NCI-H2196 (cell line): ENCODE data around the gene SHH.

Experiments used
- DNase-seq: peaks from one replicate; lab custom pipeline; 2025; ENCODE audit not compliant: unreplicated experiment; lab: John Stamatoyannopoulos, UW

SHH gene

GRCh38 chr7:155792999-155793560 lies 19.2 kb downstream of the SHH start:
- DNase-seq: no peak

- no peak for DNase-seq
Measured at GRCh38 chr7:155792315-155792960, 19.8 kb downstream of the SHH start.

DNA sequence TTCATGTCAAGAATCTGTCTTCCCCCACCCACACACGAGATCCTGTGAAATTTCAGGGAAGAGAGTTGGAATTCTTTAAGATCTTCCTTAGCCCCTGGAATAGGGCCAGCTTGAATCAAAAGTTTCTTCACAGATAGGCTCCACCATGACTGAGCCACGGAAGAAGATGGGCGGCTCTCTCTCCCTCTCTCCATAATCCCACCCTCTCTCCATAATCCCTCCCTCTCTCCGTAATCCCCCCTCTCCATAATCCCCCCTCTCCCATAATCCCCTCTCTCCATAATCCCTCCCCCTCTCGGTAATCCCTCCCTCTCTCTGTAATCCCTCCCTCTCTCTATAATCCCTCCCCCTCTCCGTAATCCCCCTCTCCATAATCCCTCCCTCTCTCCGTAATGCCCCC lies 20.4 kb downstream of the SHH start:
- DNase-seq: no peak

GRCh38 chr7:155791214-155791737 lies 21.0 kb downstream of the SHH start:
- DNase-seq: no peak

DNA sequence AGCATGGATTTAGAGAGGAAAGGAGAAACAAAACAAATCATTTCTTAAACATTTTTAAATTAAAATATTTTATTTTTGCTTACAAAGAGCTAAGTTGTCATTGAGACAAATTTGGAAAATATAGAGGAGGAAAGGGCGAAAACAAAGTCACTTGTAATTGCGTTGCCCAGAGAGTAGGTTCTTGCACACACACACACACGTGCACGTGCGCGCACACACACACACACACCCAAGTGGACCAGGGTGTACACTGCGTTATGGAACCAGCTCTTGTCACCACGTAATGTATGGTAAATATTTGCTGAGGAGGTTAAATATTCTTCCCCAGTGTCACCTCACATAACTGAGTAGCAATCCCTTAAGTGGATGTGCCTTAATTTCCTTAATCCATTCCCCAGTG lies 21.6 kb downstream of the SHH start:
- DNase-seq: no peak

DNA sequence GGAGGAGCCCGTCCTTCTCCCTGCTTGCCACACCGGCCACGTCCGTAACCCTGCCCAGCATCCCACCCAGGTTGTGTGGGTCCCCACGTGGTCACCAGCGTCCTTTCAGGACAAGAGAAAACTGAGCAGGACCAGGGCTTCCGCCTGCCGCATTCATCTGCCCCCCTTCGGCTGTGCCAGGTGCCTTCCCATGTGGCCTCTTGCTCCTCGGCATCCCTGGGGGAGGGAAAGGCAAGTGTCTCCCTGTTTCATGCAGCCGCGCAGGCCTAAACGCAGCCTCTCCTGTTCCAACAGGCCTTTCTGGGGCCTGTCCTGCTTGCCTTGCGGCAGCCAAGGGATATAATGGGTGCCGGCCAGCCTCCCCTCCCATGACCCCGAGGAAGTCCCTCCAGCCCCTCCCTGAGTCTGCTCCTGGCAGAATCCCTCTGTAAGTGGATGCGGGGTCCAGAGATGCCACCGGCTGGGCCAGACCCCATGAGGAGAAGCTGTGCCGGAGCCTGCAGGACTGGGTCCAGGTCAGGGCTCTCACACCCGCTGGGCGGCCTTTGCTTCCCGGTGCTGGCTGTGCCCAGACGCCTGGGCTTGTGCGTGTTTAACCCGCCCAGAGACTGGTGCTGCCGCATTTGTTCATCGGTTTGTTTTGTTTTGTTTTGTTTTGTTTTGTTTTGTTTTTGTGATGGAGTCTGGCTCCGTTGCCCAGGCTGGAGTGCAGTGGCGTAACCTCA lies 23.1 kb downstream of the SHH start:
- no peak for DNase-seq

GRCh38 chr7:155788616-155789000 lies 23.7 kb downstream of the SHH start:
- no peak for DNase-seq

DNA sequence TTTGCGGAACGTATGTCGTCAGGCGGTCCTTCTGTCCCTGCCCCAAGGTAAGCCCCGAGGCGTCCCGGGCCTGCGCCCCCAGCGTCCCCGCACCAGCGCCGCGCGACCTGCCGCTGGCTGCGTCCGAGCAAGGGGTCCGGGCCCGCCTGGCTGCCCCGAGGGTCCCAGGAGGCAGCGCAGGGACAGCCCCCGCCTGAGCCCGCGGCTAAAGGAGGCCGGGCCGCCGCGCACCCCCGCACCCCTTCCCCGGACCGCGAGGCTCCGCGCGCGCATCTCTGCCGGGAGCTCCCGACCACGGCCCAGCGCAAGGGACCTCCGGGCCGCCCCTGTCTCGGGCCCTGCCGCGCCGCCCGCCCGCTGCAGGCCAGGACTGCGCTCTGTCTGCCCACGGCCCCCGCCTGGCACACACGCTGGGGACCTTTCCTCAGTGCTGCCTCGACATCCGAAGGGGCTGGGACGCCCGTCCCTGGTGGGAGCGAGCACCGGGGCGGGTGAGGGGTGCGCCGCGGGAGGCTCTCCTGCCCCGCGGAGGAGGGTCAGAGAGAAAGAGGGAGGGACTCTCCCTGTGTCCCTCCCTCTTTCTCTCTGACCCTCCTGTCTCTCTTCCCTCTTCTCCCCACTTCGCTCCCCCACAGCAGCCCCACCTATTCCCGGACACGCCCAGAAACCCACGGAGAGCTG lies 25.0 kb downstream of the SHH start:
- no peak for DNase-seq

GRCh38 chr7:155786491-155786890 lies 25.8 kb downstream of the SHH start:
- DNase-seq: no peak

DNA sequence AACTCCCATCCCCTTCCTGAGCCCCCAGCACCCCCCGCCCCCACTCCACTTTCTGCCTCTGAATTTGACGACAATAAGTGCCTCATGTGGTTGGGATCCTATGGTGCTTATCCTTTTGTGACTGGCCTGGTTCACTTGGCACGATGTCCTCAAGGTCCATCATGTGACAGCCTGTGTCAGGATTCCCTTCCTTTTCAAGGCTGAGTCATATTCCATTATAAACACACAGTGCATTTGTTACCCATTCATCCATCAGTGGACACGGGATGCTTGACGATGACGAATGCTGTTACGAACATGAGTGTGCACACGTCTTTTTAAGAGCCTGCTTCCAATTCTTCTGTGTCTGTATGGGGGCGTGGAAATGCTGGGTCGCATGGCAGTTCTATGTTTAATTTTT lies 26.7 kb downstream of the SHH start:
- DNase-seq: no peak

GRCh38 chr7:155782466-155782865 lies 29.8 kb downstream of the SHH start:
- no peak for DNase-seq

DNA sequence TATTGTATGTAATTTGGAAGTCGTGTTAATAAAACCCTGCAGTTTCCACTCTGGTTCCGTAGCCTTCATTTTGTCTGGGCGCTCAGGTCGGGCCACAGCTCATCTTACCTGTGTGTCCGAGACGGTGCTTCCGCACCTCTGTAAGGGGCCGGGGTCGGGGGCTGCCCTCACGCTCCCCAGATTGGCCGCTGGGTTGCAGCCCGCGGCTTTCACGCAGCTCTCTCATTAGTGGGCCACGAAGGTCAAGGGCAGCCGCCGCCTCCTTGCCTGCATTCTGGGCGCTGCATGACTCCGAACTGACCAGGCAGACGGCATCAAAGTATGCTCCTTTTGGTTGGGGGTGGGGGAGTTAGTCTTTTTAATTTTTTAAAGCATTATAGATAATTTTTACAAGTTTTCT lies 30.8 kb downstream of the SHH start:
- no peak for DNase-seq

- no peak for DNase-seq
Measured at GRCh38 chr7:155780884-155781283, 31.4 kb downstream of the SHH start.

DNA sequence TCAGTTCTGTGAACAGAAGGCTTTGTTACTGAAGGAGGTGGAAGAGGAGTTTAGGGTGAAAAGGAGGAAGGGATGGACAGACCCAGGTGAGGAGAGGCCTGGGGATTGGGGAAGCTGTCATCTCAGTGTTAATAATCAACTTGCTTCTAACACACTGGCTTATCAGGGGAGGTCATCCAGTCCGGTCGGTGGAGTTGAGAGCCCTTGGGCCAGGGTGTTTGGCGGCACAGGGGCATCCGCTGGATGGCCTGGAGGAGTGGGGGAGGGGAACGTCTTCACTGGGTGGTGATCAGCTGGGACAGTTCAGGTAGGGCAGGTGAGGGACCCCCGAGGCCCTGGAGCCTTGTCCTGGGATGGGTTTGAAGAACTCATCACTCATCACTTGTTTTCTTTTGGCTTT lies 33.9 kb downstream of the SHH start:
- DNase-seq: no peak

GRCh38 chr7:155776606-155777005 lies 35.7 kb downstream of the SHH start:
- DNase-seq: no peak

DNA sequence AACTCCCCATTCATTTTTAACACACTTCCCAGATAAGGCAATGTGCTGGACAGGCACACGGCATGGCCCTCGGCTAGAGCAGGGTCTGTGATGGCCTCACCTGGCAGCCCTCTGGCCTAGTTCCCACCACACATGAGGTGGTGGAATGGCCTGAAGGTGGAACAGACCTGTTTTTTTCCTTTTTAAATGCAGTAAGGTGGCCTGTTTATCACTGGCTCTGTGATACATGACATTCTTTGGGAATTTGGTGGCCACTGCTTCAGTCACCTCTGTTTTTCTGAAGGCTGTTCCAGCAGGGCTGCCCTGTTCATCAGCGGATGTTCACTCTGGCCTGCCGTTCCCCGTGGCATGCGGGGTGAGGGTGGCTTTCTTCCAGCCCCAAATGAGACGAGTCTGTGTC lies 36.6 kb downstream of the SHH start:
- DNase-seq: no peak

DNA sequence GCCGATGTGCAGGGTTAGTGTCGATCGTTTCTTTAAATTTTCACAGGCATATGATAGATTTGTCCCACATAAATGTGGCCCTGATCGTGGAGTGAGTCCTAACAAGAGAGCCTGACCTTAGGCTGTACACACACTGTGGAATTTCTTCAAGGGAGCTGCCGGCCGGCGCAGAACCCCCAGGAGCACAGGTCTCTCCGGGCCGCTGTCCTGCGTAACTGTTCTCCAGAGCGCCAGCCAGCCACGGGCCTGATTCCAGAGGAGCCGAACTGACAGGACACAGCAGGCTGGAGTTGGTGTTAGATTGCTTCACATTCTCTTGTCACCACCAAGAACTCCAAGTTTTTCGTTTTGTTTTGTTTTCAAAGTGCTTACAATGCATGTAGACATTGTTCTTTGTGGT lies 37.3 kb downstream of the SHH start:
- DNase-seq: no peak

DNA sequence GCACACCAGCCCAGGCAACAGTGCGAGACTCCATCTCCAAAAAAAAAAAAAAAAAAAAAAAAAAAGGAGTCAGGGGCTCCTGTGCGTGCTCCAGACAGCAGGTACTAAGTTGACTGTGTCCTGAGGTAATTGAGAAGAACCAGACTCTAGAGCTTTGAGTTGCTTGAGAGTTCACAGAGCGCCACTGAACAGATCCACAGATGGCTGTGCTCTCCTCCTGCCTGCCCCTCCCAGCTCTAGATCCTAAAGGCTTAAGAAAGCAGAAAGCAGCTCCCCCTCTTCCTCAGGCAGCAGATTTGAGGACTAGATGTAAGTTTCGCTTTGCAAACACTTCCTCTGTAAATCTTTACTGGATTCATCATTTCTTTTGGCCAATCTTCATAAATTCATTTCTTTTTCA lies 38.7 kb downstream of the SHH start:
- no peak for DNase-seq

DNA sequence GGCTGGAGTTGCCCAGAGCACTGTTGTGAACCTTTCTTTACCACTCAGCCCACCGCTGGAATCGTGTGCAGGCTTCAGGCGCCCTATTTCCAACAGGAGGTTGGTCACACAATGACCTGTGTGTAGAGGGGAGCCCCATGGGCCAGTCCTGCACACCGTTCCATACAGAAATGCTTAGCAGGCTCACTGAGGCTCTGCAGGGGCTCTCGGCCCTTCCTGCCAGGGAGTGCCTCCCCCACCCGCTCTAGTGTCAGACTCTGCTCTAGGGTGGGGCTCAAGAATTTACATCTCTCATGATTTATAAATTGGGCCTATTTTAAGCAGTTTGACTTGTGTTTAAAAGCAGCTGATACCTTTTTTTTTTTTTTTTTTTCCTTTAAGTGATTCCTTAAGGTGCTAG lies 42.0 kb downstream of the SHH start:
- no peak for DNase-seq

GRCh38 chr7:155769701-155770100 lies 42.6 kb downstream of the SHH start:
- no peak for DNase-seq

DNA sequence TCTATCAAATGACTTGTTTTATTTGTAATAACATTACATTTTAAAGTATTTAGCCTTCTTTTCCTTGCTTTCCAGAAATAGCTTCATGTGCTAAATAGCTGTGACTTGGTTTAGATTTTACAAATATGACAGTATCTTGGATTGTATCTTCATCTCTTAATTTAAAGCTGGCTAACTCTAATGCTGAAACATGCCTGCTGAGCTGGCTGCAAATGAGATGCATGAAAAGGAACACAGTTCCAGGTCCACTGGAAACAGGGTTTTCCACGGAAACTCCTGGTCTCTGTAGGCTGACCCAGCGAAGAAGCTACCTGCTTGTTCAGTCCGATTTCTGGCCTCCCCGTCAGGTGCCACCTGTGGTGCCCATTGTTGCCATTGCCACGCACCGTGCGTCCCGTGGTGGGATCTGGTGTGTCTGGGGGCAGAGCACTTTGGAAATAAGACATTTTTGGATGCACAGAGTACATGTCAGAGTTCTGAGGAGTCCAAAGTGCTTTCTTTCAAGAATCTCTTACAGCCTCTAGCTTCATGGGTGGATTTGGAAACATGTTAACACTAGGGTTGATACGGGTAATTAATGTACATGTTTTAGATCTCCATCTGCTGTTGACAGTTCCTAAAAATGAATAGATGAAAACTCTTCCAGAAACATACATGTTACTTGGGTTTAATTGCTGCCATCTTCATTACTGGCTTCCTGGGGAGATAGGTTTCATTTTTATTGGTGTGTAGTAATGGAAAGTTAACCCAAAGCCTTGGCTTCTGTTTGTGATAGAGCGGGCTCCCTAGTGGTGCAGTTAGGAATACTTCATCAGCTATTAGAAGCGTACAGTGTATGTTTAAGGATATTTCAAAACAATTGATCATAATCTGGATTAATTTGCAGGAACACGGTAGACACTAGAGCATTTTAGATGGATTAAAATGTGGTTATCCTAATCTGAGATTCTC lies 45.0 kb downstream of the SHH start:
- no peak for DNase-seq
